GM18907 (cell line): Measurements from ENCODE around the gene GPR156.

Experiments used
- ATAC-seq: cut with Tn5 transposase; IDR thresholded peaks from one replicate; pipeline ENCODE4 v1.9.1; 2021; ENCODE audit warnings: mild to moderate bottlenecking, moderate library complexity; ENCODE audit not compliant: unreplicated experiment

Gene GPR156

DNA sequence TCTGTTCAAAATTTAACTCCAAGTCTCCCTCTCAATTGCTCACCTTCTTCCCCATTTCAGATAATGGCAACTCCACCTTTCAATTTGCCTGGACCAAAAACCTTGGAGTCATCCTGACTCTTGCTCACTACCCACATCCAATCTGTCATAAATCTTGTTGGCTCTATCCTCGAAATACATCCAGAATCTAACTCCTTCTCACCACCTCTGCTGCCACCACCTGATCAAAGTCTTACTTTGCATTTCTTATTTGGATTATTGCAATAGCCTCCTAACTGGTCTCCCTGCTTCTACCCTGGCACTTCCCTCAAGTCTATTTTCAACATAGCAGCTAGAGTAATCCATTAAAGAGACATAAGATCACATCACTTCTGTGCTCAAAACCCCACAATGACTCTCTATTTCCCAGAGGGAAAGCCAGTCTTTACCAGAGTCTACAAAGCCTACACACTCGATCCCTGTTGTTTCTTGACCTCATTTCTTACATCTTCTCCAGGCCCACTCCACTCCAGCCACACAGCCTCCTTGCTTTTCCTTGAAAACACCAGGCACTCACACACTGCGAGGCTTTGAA is 86.6 kb downstream of the GPR156 start:
- ATAC-seq = no peak

DNA sequence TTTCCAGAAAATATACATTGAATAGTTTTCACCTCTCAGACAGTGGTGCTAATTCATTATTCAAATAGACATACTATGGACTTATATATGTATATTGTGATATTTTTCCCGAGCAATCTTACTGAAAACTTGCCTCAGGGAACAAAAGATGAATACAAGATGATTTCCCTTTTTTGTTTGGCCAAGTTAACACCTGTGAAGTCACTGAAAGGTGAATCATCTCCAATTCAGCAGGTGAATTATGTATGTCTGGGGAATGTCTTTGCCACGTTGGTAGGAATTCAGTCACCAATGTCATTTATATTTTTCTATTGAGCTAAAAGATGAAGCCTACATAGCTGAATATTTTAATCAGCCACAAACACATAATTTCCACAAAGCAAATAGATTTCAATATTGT is 88.2 kb downstream of the GPR156 start:
- ATAC-seq = no peak

DNA sequence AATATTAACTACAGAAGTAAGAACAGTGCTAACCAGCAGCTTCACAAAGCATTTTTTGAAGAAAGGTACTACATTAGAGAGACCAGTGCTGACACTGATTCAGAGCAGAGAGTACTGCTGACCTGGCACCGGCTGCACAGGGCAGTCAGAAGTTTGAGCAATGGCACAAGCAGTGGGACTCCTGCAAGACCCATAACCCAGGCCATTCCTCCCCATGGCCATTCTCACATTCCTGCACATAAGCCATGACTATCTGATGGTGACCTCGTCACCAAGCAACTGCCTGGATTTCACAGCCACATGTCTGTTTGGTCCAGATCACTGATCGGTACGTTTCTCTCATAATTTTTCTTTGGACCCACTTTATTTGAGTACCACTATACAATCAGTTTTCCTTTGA is 88.7 kb downstream of the GPR156 start:
- no peak for ATAC-seq

DNA sequence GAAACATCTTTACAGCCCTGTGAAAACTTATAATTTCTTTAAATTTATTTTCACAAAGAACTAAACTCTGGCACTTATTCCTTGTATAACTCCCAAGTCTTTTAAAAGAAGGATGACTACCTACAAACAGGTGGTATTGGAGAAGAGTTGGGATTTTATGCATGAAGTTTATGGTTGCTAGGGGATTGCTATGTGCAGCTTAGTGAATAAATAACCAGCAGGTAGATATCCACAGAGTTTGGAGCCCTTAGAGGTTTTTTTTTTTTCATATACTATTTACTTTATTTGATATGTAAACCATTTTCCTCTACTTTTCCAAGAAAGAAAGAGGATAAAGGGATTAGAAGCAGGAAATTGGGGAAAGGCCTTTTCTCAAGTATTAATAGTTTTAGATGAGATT is 91.5 kb downstream of the GPR156 start:
- ATAC-seq = no peak

DNA sequence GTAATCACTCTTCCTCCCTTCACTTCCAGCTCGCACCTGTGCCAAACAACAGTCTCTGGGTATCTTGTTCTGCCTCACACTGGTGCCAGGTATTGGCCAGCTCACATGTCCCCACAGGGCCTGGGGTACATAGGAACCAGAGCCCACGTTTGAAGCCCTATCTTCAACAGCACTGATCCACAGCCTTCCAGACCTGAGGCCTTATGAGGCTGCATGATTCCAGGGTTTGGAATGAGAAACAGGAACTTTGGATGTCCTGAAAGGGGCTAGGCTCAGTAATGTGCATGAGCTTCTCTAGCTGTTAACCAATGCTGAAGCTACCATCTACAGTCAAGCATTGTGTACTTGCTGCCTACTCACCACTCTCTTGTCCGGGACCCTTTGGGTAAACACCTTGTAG is 92.4 kb downstream of the GPR156 start:
- ATAC-seq = no peak

DNA sequence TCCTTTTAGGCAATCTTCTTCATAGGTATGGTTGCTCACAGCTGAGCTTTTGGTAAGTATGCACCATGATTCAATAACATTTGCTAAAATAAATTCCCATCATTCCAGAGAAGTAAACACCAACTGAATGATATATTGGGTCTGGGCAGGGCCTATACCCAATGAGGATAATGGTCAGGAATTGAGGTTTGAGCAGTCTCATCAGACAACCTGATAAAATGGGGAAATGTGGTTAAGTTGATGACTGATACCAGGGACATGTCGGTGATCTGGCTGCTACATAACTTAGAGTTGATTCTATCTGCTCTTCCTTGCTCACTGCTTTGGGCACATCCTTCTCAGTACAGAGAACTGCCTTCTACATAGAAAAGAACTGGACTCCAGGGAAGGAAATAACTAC is 92.9 kb downstream of the GPR156 start:
- ATAC-seq = no peak

DNA sequence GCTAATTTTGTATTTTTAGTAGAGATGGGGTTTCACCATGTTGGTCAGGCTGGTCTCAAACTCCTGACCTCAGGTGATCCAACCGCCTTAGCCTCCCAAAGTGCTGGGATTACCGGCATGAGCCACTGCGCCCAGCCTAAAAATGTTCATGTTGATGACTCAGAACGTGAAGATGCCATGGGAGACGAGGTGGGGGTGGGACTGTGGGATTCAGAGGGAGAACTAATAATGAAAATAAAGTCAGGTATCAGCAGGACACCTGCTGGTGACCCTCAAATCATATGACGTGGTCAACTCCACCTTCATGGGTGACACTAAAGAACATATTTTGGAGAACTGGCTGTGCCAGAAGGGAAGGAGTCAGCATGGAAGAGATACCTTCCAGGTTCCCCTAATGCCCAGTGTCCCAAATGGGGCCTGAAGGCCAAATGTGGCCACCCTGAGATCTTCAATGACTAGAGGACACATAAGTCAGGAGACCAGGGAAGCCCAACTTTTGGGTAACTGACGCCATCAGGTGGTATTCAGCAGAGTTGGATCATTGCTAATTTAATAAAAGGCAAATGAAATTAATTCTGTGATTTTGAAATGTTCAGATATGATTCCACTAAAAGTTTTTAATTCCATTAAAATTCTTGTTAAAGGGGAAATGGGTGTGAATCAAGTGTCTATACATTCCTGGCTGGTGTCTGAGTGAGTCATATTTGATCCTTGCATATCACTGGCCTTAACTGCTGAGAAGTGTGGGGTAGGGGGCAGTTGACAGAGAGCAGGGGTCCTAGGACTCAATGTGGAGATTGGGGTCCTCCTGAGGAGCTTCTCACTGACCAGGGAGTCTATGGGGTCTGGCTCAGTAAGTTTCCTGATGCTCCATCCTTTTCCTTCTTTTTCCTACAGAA is 102.2 kb downstream of the GPR156 start:
- no peak for ATAC-seq

DNA sequence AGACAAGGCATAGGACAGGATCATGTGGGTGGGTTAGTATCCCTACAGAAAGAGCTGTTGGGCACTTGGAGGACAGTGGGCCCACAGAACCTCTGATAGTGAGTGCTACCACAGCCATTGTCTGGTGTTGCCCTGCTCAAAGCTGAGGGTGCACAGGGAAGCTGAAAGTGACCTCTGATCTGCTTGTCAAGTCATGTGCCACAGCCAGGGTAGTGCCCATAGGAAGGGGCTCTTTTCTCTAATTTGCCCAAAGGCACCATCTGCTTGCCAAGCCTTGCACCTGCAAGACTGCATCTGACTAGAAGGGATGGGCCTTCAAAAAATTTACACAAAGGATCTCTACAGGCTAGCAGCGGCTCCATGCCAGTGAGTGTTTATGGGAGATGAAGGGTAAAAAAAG is 103.4 kb downstream of the GPR156 start:
- no peak for ATAC-seq

DNA sequence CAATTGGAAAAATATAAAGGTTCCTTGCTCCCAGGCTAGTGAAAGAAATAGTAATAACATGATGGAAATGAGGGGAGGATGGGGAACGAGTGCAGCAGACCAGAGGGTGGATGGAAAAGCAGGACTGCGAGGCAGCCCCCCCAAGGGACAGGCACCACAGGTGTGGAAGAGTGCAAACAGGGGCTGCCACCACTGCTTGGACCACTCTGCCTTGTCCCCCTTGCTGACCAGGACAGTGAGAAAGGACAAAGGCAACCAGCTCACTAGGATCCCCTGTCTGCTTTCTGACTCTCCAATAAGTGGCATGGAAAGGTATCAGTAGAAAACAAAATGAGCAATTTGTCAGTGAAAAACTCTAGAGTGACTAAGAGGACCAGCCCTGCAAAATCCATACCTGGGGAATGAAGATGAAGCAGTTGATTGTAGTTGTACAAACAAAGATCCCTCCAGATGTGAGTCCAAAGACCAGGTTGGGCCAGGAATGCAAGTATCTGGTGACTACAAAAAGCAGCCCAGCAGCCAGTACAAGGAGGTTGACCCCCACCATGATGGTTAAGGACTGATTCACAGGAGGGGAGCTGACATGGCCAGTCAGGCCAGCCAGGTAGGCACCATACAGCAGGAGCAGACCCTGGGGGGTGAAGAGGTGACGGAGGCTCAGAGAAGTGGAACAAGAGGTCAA is 104.2 kb downstream of the GPR156 start:
- ATAC-seq = no peak

DNA sequence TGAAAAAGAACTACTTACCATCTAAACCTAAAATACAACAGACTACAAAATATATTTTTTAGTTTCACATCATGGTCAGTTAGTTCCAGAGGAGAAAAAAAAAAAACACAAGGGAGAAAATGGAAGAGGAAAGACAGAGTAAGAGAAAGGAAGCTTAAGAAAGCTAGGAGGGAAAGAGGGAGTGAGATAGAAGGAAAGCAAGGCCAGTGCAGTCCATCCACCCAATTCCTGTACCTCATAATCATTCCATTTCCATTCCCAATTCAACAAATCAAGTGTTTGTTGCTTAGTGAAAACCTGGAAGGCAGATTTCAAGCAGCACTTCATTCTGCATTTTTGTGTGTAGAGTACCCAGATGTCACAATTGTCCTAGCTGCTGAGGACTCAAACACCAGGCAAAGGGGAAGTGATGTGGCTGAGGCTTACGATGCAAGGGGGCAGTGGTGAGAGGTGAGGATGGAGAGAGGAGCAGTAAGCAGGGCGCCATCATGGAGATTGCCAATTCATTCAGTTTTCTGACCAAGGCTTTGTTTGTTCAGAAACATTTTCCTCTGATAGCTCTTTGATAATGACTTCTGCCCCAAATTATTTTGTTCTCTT is 107.2 kb downstream of the GPR156 start:
- no peak for ATAC-seq

DNA sequence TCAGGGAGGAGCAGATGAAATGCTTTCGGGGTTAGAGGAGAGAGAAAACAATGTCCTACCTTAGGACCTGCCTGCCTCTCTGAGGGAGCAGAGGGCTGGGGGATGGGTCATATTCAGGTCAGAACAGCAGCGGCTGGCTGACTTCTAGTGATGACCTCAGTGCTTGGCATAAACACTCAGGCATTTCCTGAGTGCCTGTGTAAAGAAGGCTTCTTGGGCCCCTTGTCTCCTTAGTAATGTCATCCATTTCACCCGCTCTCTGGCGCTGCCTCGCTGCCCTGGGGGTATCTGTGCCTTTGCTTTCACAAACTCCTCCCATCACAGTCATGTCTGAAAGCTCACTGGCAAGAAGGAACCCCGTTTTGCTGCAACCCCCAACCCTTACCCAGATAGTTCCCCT is 107.9 kb downstream of the GPR156 start:
- no peak for ATAC-seq

DNA sequence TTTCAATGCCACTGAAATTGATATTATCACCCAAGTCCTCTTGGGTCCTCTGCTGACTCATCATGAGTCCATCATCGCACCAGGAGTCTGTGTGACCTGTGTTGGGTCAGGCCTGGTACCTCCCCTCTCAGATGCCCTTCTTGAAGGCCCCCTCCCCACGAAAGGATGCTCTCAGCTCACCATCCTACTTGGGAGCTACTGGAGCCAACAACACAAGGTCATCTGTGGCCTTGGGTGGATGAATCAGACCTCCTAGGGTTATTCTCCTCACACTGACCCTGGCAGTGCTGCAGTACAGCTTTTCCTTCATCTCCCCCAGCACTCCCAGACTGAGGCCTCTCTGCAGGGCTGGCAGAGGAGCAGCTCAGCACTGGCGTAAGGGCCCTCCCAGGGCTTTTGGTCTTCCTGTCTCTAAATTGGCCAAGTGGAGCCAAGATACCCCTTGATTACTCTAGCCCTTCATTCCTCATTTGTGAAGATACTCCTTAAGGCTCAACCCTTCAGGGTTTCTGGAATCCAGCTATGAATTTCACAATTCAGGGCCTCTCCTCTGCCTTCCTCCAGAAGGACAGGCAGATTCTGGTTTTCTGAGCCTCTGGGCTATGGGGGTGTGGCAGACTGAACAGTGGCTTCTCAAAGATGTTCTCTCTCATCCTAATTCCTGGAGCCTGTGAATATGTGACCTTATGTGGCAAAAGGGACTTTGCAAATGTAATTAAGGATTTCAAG is 110.0 kb downstream of the GPR156 start:
- ATAC-seq = no peak

DNA sequence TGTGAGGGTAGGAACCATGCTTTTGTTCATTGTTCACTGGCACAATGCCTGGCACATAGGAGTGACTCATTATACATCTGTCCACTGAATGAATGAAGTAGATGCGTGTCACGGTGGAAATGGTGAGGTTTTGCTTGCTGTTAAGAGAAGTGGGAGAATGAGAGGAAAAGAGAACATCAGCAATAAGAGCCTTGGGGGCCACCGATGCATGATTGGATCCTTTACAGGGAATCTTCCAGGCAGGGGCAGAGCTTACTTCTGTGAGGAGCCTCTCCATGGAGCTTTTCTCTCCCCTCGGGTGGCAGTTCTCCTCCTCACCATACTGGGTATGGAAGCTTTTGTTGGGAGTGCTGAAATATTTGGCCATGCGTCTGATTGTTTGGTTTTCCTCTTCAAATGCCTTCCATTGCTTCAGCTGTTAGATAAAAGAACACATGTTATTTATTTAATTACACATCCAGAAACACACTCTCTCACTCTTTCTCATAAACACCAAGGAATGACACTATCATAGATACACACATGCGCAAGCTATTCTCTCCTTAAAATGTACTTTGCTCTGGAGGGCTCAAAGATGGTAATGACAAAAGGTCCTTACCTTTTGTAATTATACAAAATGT is 111.9 kb downstream of the GPR156 start:
- no peak for ATAC-seq

DNA sequence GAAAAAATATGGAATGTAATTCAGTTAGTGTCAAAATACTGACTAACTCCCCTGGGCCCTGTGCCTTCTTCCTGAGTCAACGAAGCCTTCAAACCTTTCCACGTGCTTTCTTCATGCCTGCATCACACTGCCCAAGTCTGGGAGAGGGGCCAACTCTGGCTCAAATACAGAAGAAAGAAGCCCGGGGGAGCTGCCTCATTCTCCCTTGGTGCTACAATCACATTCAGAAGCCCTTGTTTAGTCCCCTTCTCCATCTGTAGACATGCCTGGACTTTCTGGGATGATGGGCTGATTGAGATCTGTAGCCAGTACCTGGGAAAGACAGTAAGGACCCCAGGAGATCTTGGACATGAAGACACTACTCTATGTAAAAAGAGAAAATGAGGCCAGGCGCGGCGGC is 113.0 kb downstream of the GPR156 start:
- ATAC-seq = no peak

DNA sequence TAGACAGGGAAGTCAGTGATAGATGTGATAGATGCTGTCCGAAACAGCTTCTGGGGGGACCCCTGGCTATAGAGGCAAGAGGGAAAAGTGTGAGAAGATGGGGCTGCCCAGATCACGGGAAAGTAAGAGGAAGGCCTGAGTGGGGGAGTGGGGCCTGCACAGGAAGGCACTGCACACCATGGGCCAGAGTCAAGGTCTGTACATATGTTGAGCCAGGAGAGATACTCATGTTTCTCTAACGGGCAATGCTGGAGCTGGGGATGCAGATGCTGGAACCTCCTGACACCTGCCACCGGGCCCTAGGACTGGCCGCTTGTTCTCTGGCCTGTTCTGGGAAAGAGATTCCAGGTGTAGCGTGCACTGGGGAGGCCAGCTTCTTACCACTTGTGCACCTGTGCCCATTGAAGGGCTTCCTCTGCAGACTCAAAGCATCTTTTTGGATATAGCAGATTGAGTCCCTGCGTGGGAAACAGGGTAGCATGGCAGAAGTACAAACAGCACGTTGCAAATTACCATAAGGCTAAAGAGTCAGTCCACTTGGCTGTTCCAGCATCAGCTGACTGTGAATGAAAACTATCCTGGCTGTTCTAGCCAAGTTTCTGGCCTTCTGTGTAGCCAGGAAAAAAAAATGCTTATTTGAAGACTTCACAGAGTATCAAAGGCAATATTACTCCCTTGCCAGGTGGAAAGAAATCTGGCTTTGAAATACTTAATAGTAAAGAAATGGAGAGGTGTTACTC is 113.7 kb downstream of the GPR156 start:
- ATAC-seq = no peak

DNA sequence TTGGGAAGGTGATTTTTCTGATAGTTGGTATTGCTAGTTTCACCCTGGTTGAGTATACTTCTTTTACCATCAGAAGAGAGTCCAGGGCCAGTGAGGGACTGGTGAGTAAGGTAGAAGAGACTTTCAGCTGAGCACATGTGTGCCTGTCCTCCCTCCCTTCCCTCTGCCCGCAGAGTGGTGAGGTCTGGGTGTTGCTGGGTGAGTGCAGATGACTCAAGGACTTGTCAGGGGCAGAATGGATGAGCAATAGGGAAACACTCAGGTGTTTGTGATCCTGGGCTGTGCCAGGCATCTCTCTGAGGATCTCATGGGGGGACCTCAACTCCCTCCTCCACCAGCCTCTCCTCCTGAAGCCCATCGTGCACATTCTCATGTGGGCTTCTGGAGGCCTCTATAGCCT is 114.8 kb downstream of the GPR156 start:
- no peak for ATAC-seq

DNA sequence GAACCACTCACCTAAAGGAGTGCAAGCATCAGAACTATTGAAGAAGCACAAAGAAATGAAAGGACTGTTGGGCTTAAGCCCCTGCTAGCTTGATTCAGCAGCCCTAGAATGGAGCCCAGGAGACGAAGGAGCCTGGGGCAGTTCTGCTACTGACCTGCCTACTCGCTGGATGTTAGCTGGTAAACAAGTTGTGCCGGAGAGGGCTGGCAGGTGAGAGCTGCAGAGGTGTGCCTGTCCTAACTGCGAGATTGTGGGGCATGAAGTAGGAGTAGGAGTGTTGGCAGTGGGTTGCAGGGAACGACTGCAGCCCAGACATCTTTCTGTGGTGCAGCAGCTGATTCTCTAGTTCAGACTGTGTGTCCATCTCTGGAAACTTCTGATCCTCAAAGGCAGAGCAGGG is 115.6 kb downstream of the GPR156 start:
- ATAC-seq = no peak

DNA sequence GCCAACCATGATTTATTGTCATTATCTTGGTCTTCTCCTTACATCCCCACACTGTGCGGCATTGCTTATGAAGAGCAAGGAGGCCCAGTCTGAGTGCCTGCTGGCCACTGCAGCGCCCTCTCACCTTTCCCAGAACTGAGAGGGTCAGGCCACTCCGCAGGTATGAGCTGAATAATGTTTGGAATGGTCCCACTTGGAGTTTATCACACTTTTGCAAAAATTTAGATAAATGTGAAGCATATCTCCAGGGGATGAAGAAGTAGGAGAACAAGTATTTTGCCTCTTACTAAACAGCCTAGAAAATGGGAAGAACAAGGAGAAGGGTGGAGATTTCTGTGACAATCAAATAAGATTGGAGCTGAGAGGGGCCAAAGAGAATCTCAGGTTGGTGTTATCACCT is 116.4 kb downstream of the GPR156 start:
- no peak for ATAC-seq

DNA sequence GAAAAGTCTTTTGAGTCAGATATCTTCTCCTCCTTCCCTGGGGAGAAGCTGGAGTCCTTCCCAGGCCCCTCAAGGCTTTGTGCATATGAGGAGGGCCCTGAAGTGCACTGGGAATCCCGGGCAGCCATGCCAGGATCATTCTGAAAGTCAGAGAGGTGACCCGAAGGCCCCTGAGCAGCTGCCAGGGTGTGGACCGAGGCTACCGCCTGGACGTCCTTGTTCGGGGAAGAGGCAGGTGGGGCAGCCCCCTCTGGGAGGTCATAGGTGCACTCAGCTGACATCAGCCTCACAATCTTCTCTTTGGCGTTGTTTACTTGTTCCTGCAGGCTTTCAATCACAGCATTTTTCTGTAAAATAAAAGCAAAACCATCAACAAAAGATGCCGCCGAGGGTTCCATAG is 117.0 kb downstream of the GPR156 start:
- ATAC-seq = no peak

DNA sequence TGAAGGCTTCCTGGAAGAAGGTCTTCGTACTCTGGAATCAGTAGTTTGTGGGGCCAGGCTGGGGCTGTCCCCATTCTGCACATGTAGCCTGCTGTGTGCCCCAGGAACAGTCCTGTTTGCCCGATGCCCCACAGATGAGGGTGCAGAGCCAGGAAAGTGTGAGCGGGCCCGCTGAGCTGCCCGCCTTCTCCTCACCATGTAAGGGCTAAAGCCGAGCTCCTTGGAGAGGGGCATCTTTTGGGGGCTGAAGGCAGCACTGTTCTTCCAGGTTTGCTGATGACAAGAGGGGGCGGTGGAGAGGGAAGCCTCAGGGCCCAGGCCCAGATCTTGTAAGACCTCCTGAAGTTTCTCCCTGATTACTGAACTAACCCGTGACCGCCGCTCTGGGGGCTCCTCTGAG is 117.5 kb downstream of the GPR156 start:
- no peak for ATAC-seq
